Left forelimb (tissue), 1 donor: Measurements from ENCODE around the gene CD28.
"Not testable (repeated sequence)": the region's sequence is repeated elsewhere in the genome, so short reads cannot be mapped to it uniquely, and the experiment has no call there.

ENCODE experiments used
- DNase-seq: peaks from one replicate; pipeline ENCODE4 v3.0.0-alpha.2; 2018; ENCODE audit warnings: low spot score

CD28 gene

GRCh38 chr2:203784710-203785270 is 78.4 kb downstream of the CD28 start:
- DNase-seq, result not testable (repeated sequence)

- not testable (repeated sequence) for DNase-seq
Observed at GRCh38 chr2:203785391-203786110, 79.1 kb downstream of the CD28 start.

GRCh38 chr2:203786549-203787351 is 80.3 kb downstream of the CD28 start:
- no peak for DNase-seq

- no peak for DNase-seq
Observed at GRCh38 chr2:203787979-203788378, 81.5 kb downstream of the CD28 start.
